GM19438 (cell line): ENCODE measurements around the gene ZFR.
"Not testable (repeated sequence)": the region's sequence is repeated elsewhere in the genome, so short reads cannot be mapped to it uniquely, and the experiment has no call there.

Experiments used
- ATAC-seq: cut with Tn5 transposase; IDR thresholded peaks from one replicate; pipeline ENCODE4 v1.9.1; 2021; ENCODE audit warnings: low read depth; ENCODE audit not compliant: unreplicated experiment

ZFR gene

DNA sequence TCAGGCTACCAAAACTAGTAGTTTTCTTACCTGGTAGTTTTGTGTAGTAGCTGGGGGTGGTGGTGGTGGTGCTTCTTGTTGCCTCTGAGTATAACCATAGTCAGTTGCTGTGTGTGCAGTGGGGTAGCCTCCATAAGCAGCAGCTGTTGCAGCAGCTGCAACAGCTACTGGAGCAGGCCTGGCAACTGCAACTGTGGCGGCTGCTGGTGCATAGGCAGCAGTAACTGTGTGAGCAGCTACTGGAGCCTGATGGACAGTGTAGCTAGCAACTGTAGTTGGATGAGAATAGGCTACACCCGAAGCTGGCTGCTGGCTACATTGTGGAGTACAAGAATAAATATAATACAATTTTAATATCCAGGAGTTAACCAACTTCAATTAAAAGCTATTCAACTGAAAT, 24.7 kb downstream of the ZFR start:
- no peak for ATAC-seq

DNA sequence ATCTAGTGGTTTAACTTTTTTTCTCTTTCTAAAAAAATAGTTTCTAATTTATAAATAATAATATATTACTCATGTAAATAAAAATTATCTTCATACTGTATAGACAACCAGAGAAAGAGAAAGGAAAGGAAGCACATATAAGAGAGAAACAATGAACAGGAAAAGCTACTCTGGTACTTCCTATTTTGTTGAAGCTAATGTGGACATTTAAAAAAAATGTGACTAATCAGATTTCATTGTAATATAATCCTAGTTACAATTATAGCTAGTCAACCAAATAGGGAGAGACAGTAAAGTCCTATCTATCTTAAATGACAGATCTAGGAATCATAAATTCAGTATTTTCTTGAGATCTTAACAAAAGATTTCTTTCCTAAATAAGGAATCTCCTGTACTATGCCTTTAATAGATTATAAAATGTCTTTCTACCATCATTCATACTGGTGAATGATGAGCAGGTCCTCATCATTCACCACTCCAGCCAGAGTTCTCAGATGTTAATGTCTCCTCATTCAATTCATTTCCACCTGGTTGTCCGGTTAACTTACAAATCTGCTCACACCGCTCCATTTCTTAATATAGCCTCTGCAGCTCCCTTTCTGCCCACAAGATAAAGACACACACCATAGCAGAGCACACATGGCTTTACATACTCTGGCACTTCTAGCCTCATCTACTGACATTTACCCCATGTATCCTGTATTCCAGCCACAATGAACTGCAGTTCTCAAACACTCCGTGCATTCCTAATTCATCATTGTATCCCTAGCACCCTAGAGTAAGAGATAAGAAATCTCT, 30.9 kb downstream of the ZFR start:
- no peak for ATAC-seq

DNA sequence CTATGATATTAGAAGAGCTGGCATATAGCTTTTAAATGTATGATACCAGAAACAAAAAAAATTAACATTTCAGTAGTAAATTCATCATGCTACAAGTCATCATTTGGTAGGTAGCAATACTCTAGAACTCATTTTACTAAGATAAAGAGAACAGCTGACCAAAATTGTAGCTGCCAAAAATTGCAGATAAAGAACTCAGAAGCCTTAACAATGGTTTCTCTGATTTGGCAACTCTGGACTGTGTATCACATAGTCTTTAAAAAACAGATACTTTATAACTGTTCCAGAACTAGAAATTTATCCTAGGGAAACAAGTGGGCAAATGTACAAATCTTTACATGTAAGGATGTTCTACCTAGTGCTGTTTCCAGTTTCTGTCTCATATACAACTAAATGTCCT, 33.9 kb downstream of the ZFR start:
- ATAC-seq, result no peak

DNA sequence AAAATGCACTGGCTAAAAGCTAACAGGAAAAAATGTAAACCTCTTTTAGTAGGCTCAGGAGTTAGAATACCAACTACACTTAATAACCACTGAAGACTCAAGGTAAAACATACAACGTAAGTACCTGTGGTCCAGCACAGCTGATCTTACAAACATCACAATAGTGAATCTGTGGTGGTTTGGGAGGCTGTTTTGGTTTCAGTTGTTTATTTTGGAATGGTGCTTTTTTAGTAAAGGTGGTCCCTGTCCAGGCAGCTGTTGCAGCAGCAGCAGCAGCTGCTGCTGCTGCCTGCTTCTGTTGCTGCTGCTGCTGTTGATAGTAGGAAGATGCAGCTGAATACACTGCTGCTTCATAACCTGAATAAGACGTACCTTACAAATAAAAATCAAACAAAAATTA, 37.9 kb downstream of the ZFR start:
- no peak for ATAC-seq

DNA sequence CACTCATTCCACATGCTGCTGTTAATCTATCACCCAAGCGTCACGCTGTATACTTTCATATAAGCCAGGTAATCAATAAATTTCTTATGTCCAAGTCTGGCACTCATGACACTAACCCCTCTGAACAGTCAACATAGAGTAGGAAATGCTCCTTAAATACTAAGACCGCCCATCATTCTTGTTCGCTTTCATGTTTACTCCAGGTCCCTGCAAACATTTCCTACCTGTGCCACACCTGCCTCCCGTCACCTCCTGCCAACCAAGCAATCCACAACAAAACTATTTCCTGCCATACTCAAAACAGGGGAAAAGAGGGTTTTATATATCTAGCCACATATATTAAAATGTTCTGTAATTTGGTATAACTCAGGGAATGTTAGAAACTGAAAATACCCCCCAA, 39.0 kb downstream of the ZFR start:
- no peak for ATAC-seq

DNA sequence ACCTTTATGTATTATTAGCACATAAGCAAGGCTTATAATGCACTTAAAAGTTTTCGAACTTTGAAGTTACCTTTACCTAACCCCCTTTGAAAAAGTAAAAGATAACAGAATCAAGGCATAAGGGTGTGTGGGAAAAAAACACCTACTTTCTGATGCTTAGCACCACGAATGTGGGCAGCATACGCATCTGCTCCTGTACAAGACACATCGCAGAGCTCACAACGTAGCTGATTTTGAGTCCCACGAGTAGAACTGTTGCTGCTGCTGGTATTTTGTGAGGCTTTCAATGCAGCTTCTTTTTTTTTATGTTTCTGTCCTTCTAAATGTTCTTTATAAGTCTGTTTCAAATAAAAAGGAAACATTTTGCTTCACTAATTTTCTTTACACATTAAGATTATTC, 40.8 kb downstream of the ZFR start:
- ATAC-seq, result no peak

DNA sequence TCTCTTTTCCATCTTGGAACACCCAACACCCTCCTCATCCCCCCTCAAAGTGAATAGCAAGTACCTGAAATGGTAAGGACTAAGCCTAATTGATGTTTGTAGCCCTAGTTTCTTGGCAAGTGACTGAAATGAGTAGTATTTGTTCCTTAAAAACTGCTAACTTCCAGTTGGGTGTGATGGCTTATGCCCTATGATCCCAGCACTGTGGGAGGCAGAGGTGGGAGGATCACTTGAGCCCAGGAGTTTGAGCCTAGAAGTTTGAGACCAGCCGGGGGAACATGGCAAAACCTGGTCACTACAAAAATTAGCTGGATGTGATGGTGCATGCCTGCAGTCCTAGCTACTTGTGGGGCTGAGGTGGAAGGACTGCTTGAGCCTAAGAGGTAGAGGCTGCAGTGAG, 44.1 kb downstream of the ZFR start:
- ATAC-seq, result no peak

DNA sequence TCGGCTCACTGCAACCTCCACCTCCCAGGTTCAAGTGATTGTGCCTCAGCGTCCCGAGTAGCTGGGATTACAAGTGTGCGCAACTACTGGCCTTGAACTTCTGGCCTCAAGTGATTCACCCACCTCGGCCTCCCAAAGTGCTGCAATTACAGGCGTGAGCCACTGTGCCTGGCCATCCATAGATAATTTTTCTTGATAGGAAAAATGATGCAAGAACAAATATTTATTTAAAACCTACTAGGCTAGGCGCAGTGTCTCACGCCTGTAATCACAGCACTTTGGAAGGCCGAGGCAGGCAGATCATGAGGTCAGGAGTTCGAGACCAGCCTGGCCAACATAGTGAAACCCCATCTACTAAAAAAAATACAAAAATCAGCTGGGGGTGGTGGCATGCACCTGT, 45.8 kb downstream of the ZFR start:
- ATAC-seq, result not testable (repeated sequence)

DNA sequence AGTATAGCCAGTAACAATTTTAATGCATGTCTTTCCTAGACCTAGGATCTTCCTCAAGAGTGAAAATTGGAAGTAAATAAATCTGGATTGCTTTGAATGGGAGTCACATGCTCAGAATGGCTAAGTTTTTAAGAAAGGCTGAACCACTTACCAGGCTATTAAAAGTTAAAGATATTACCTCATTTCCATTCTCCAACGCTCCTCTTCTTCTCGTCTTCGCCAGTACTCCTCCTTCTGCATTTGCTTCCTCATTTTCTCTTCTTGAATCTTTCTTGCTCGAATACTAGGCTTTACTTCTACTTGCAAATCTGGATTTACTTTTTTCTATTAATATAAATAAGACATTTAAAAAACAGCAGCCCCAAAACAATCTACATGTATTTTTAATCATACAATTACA, 49.6 kb downstream of the ZFR start:
- ATAC-seq, result no peak

DNA sequence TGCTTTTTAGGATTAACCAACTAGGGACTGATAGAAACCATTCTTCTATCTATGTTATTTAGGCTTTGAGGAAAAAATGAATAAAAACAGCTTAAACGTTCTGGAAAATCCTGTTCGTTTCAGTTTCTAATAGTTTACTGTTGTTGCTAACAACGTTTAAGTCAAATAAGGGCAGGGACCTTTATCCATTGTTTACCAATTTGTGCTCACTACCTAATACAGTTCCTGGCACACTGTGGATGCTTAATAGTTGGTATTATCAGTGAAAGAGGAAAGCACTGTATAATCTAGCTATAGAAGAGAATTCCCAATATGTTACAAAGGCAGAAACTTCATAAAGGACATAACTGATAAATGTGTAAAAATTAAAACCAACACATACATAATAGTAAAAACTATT, 52.5 kb downstream of the ZFR start:
- ATAC-seq, result no peak

DNA sequence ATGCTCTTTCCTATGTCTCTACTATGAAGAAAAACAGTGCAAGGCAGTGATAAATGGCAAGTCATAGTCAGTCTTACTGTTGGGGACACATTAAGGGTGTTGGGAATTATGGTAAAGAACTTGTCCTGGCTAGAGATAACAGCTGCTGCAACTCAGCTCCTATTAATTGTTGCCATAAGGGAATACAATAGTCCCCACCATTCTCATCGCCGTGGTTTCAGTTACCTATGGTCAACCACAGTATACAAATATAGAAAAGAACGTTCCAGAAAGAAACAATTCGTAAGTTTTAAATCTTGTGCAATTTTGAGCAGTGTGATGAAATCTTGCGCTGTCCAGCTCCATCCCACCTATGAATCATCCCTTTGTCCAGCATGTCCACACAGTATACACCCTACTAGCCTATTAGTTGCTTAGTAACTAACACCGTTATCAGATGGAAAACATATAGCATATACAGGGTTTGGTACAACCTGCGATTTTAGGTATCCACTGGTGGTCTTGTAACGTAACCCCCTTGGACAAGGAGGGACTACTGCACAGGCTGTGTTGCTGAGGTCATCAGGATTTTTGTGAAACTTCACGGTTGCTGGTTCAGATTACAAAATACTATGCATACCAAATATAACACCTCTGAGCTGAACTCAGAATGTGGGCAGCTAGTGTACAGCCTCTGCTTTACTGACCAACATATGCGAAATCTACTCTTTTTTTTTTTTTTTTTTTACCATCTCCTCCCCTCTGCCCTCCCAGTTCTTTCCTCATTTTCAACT, 53.5 kb downstream of the ZFR start:
- ATAC-seq, result no peak

DNA sequence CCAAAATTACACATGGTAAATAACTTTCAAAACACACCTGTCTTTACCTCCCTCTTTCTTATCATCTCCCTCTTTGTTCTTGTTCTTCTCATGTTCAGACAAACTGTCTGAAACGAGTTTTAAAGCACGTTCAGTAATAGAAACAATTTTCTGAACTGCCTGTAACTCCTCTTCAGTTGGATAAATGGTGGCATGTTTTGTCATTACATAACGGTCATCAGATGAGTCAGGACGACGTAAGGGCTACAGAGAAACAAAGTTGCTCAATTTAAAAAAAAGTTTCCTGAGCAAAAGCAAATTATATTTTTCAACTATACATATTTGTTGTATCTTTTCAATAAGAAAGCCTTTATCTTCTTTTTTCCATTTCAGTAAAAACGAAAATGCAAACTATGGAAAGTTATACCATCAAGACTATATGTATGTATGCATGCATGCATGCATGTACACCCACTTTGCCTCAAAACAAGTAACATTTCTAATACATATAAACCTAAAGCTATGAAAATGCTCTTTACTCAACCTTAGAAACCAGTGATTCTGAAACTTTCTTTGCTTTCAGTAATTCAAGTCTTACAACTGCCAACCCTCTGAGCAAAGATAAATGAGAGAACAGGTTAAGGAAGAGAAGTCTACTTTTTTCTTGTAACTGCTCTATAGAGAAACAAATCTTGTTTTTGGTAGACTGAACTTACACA, 56.0 kb downstream of the ZFR start:
- no peak for ATAC-seq

DNA sequence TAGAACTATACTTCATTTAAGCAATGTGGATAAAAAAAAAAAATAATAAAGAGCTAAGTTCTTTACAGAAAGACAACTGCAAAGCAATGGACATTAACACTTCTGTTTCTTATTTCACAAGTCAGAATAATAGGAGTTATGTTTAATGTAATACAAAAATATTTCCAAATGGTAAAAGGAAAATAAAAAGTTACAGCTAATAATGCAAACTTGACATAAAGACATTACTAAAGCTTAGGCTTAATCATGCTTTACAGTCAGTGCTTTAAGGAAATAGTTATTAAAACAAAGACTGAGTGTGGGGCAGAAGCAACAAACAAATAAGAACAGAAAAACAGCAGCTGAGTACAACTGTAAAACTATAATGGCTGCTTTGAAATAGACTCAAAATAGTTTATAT, 56.7 kb downstream of the ZFR start:
- no peak for ATAC-seq

DNA sequence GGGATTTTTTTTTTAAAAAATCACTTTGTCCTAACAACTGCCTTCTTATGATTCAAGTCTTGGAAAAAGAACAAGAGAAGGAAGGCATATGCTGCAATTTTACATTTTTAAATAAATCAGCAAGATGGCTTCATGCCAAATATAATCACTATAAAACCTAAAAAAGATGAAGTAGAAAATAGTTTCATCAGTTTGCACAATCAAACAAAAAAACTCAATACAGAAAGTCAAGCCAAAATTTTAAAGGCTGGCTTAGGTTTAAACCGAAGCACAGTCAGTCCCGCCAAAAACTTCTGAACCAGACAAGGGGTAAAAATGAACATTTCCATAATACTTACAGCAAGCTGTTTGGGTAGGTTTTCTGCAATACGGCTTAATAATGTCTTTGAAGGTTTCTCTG, 57.3 kb downstream of the ZFR start:
- ATAC-seq, result no peak

DNA sequence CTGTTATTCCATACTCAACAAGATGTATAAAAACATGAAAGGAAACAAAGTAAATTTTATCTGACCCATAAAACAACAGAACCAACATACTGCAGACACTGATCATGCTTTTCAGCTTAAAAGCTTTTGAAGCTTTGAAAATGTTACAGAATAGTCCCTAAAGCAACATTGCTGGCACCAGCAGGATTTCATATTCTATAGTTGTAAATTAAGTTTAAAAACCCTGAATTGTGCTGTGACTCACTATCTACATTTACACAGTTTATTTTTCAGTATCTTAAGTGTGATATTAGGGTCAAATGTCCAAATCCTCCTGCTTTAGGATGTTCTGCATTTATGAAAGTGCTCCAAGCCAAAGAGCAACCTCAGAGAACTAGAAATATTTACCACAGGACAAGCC, 59.9 kb downstream of the ZFR start:
- ATAC-seq, result no peak

DNA sequence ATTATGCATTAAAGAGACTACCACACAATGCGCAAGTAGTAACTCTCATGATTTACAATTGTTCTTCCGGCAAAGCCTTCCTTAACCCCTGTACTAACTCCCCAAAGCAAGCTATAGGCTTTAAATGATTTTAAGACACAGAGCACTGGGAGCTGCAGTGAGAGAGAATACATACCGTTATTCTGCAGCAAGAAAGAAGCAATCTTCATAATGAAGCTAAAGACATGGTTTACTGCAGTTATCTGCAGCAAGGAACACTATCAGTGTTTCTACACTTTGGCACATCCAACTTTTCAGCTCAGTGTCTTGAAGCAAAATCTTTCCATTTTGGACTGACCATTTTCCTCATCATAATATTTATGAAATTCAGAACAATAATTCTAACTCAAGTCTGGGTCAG, 61.0 kb downstream of the ZFR start:
- ATAC-seq, result no peak

DNA sequence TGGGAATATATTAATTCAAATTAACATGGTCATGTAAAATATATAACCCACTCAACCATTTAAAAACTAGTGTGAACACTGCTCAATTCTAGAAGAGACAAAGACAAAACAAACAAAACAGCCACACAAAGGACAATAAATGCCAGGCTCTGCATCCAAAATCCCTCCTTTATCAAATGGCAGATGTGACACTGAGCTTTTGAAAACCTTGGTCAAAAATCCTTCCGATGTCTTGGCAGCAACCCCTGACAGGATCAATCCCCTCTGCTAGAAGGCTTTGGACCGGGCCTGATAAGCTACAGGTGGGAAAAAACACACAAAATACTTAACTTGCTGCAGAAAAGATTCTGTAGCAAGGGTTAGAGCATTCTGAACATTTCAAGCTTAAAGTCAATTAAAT, 61.5 kb downstream of the ZFR start:
- no peak for ATAC-seq

DNA sequence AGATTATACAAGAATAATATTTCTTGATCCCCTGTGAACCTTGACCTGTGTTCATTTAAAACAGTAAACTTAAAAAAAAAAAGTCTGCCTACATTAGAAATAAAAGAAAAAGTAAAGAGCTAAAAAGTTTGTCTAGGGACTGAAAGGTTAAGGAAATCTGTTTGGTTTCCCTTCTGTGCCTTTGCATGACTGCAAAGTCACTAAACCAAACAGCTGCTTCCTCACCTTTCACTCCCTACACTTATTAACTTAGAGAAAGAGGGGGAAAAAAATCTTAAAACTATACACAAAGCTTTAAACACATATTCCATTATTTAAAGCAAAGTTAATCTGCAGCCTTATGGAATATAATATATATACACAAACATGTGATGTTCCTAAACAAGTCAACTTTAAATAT, 65.1 kb downstream of the ZFR start:
- ATAC-seq, result no peak

DNA sequence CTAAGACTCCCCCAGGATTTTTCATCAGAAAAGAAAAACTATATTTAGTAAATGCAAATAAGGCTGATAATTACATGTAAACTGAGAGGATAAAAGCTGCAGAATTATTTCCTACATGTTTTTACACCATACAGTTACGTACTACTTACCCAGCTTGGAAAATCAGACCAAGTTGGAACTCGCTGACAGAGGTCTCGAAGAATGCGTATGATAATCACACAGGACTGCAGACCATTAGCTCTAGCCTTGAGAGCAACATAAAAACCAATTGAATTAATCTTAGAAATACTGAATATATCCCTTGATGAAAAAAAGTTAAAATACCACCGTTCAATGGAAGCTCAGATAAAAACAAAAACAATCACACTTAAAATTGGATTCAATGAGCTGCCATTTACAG, 65.6 kb downstream of the ZFR start:
- ATAC-seq, result no peak

DNA sequence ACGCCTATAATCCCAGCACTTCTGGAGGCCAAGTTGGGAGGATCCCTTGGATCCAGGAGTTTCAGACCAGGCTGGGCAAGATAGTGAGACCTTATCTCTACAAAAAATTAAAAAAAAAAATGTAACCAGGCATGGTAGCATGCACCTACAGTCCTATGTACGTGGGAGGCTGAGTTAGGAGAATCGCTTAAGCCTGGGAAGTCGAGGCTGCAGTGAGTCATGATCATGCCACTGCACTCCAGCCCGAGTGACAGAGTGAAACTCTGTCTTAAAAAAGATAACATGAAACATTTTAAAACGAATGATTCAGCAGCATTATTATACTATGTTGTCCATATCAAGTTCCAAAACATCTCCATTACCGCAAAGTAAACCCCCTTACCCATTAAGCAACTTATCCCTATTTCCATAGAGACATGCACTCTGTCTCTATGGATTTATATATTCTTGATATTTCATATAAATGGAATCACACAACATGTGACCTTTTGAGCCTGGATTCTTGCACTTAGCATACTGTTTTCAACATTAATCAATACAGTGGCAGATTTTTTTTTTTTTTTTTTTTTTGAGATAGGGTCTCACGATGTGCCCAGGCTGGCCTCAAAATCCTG, 74.9 kb downstream of the ZFR start:
- no peak for ATAC-seq

DNA sequence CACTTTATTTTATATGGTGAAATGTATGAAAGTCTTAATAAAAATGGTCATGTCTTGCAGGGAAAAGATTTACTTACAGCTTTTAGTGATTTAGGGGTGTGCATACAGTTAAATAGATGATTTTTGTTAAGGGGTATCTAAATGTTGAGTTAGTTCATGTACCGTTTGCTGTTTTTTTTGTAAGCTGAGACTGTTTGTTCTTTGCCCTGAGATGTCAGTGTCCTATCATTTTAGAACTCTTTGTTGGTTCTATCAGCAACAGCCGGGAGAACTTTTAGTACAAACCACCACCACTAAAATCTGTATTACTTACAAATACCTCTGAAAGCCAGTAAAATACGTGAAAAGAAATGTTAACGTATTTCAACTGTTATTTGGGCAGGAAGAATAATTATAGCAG, 75.5 kb downstream of the ZFR start:
- ATAC-seq, result no peak
